Smooth muscle cell of the umbilical artery (primary cell): Measurements from ENCODE around the gene CCRL2. TPM values are rescaled to one million over a fixed set of nuclear protein-coding genes. Genes with fewer than 3 reads are reported as not detected.

Source experiments
- total RNA-seq: library from RNA; depleted of rRNA; stranded (reverse); fragments of >200 nt; gene quantifications from 2 replicates; pipeline ENCODE4 v1.2.3, GENCODE V29; 2014

Gene CCRL2, protein sequence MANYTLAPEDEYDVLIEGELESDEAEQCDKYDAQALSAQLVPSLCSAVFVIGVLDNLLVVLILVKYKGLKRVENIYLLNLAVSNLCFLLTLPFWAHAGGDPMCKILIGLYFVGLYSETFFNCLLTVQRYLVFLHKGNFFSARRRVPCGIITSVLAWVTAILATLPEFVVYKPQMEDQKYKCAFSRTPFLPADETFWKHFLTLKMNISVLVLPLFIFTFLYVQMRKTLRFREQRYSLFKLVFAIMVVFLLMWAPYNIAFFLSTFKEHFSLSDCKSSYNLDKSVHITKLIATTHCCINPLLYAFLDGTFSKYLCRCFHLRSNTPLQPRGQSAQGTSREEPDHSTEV
- total RNA-seq, result not detected in 2 replicates

DNA sequence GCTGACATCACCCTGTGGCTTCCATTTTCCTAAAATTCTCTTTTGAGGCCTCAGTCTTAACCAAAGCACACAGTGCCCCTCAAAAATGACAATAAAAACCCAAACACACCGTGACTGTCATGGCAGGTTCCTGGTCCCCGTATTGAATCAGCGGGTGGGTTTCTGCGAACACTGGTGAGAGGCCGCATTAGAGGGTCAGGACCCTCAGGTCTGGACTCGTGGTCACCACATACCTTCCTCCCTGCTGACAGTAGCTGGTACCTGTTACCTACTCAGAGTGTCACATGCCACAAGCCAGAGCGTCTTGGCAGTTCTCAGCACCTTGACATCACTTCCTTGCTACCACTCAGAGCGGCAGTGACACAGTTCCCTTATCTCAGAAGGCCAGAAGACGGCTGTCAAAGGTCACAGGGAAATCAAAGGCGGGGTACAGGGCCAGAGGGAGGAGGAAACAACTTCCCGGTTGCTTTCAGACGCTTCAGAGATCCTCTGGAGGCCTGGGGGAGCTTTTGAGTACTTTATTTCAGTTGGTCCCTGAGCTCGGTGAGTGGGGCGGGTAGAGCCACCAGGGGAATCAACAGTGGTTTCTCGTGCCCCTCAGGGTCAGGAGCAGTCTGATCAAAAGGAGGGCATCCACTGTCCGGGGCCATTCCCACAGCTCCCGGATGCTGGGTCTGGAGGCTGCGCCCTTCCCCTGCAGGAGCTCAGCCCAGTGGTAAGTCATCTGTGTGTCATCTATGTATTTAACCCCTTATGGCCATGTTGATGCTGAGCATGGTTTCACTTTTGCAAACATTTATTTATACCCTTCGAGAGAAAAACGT lies at the start of gene CCRL2, which contains the start of gene CCR5AS:
Gene CCRL2, plus strand, starts transcription at position 472 of the 824 bp plus-strand sequence. CDS start 821 bp downstream, outside the sequence.
Gene CCR5AS, minus strand, starts transcription at position 279 of the 824 bp plus-strand sequence.

GRCh38 chr3:46370839-46371518 lies 36.1 kb upstream of the CCRL2 start, which contains the start of gene CCR5:
Gene CCR5, plus strand, starts transcription at chr3:46370946. Its CDS starts 1,957 bp downstream, at chr3:46372903.

Other genes starting within 250 kb of the CCRL2 start
- gene CCR1, start 198.9 kb upstream of the CCRL2 start, total RNA-seq, result not detected in 2 replicates
- gene CCR3, start 164.8 kb upstream of the CCRL2 start, total RNA-seq, result not detected in 2 replicates
- gene CCR2, start 53.1 kb upstream of the CCRL2 start, total RNA-seq, result not detected in 2 replicates
- gene CCR5, start 36.3 kb upstream of the CCRL2 start, total RNA-seq, result not detected in 2 replicates
- gene LTF, start 57.6 kb downstream of the CCRL2 start, total RNA-seq, result not detected in 2 replicates
- not detected in 2 replicates for gene RTP3, start 90.7 kb downstream of the CCRL2 start, total RNA-seq
- under 0.01 and 0.23 TPM in 2 replicates for gene LRRC2, start 159.0 kb downstream of the CCRL2 start, total RNA-seq
- gene FAM240A, start 205.3 kb downstream of the CCRL2 start, total RNA-seq, result not detected in 2 replicates